Measurements from ENCODE around the gene DNAJC16. TPM values are rescaled to one million over a fixed set of nuclear protein-coding genes. Genes with fewer than 3 reads are reported as not detected.
A peak's percentile ranks its signal among the peaks of the same experiment; 100 is the strongest.

The DNAJC16 gene
- total and polyA plus RNA-seq, 2 of the 13 experiments (the other 11 are each of a cell fraction or from before 2014, with no cell fraction given) = 11.4 to 15.4 TPM

GRCh38 chr1:15610167-15610566 is 83.5 kb downstream of the DNAJC16 start (continued):
- TF ChIP-seq REST (IDR thresholded peaks at IDR 0.05; ENCODE audit: borderline replicate concordance in 1 of 2, low read depth in 1 of 2, low read length in 2 of 2) = no peak; a peak in 1 of 4 replicates
- no peak for TF ChIP-seq SP4 (CRISPR knock-in tag; IDR thresholded peaks at IDR 0.05)
- TF ChIP-seq BCL6 (CRISPR knock-in tag; IDR thresholded peaks at IDR 0.05) = peak; percentile 84
- peak; percentile 89 for TF ChIP-seq RERE (CRISPR knock-in tag; IDR thresholded peaks at IDR 0.05; ENCODE audit: low read depth)
- no peak for TF ChIP-seq ZNF710 (CRISPR knock-in tag; IDR thresholded peaks at IDR 0.05; ENCODE audit: borderline replicate concordance)
- TF ChIP-seq MATR3 (CRISPR knock-in tag; IDR thresholded peaks at IDR 0.05) = no peak
- no peak for TF ChIP-seq ZNF550 (CRISPR knock-in tag; IDR thresholded peaks at IDR 0.05; ENCODE audit: borderline replicate concordance)
- TF ChIP-seq SRSF1 (optimal IDR thresholded peaks at IDR 0.05; ENCODE audit: low read depth, low read length) = no peak
- TF ChIP-seq PPARG (CRISPR knock-in tag; conservative IDR thresholded peaks at IDR 0.05) = 0 out of 2 replicates have a peak, but pooled peaks have one; percentile 10
- TF ChIP-seq ZNF616 (CRISPR knock-in tag; IDR thresholded peaks at IDR 0.05; ENCODE audit: low read depth) = no peak
- no peak for TF ChIP-seq NR3C1 (CRISPR knock-in tag; IDR thresholded peaks at IDR 0.05)
- TF ChIP-seq BRCA1 (CRISPR knock-in tag; IDR thresholded peaks at IDR 0.05) = no peak
- TF ChIP-seq SIN3A (IDR thresholded peaks at IDR 0.05; ENCODE audit: borderline replicate concordance, low read depth, low read length) = no peak
- TF ChIP-seq ZBTB44 (CRISPR knock-in tag; IDR thresholded peaks at IDR 0.05) = no peak
- no peak for TF ChIP-seq SNAPC2 (CRISPR knock-in tag; IDR thresholded peaks at IDR 0.05)
- peak; percentile 91 for TF ChIP-seq FOXA3 (CRISPR knock-in tag; IDR thresholded peaks at IDR 0.05)
- TF ChIP-seq MBNL3 (CRISPR knock-in tag; conservative IDR thresholded peaks at IDR 0.05) = no peak
- TF ChIP-seq CREM (IDR thresholded peaks at IDR 0.05) = peak; percentile 16; the same call in 1 of the 2 replicates
- TF ChIP-seq CREM (CRISPR knock-in tag; IDR thresholded peaks at IDR 0.05) = no peak

Measured in HepG2 (cell line).